ENCODE data around the gene GPC5. TPM values are rescaled to one million over a fixed set of nuclear protein-coding genes. Genes with fewer than 3 reads are reported as not detected.

GPC5 gene
- total RNA-seq, 1 donor from 2014 or later: 0.28 TPM

GRCh38 chr13:91950803-91951202 is 552.4 kb downstream of the GPC5 start:
- no peaks in the 10 kb centered on the region for H3K36me3 Mint-ChIP-seq (ENCODE audit: low read depth)
- no peak overlapping the region for H3K27ac Mint-ChIP-seq (ENCODE audit: unreplicated experiment)
- no peak for DNase-seq (ENCODE audit: low read depth, low spot score)
- peaks cover 11% of the 10 kb centered on the region for H3K27me3 Mint-ChIP-seq (ENCODE audit: low read depth)
- H3K9me3 Mint-ChIP-seq: no peaks in the 10 kb centered on the region
- no peak for TF ChIP-seq CTCF (conservative IDR thresholded peaks at IDR 0.05)
- no peak overlapping the region for H3K4me3 Mint-ChIP-seq
- no peaks in the 10 kb centered on the region for H3K4me1 Mint-ChIP-seq

- H3K27ac Mint-ChIP-seq (ENCODE audit: unreplicated experiment): no peak overlapping the region
- no peaks in the 10 kb centered on the region for H3K9me3 Mint-ChIP-seq
- no peak overlapping the region for H3K4me3 Mint-ChIP-seq
- no peaks in the 10 kb centered on the region for H3K36me3 Mint-ChIP-seq (ENCODE audit: low read depth)
- H3K4me1 Mint-ChIP-seq: no peaks in the 10 kb centered on the region
- DNase-seq (ENCODE audit: low read depth, low spot score): no peak
- no peak for TF ChIP-seq CTCF (conservative IDR thresholded peaks at IDR 0.05)
- H3K27me3 Mint-ChIP-seq (ENCODE audit: low read depth): peaks cover 2% of the 10 kb centered on the region
Observed at GRCh38 chr13:91955546-91956355, 557.3 kb downstream of the GPC5 start.

GRCh38 chr13:91960947-91961346 is 562.5 kb downstream of the GPC5 start:
- Mint-ChIP-seq H3K9me3 (peaks cover 7% of the 10 kb centered on the region), H3K4me1 (no peaks in the 10 kb centered on the region)
- no peak for DNase-seq (ENCODE audit: low read depth, low spot score)

GRCh38 chr13:91962946-91963345 is 564.5 kb downstream of the GPC5 start:
- H3K36me3 Mint-ChIP-seq (ENCODE audit: low read depth): no peaks in the 10 kb centered on the region
- TF ChIP-seq CTCF (conservative IDR thresholded peaks at IDR 0.05): no peak

More at GRCh38 chr13:91960947-91961346, 562.5 kb downstream of the GPC5 start:
- Mint-ChIP-seq H3K36me3 (ENCODE audit: low read depth) (no peaks in the 10 kb centered on the region), H3K27me3 (ENCODE audit: low read depth) (peaks cover 2% of the 10 kb centered on the region), H3K4me3 (no peak overlapping the region), H3K27ac (ENCODE audit: unreplicated experiment) (no peak overlapping the region)
- TF ChIP-seq CTCF (conservative IDR thresholded peaks at IDR 0.05): no peak

GRCh38 chr13:91965511-91965910 is 567.1 kb downstream of the GPC5 start:
- no peak for DNase-seq (ENCODE audit: low read depth, low spot score)
- Mint-ChIP-seq H3K4me3 (no peak overlapping the region), H3K27ac (ENCODE audit: unreplicated experiment) (no peak overlapping the region), H3K4me1 (no peaks in the 10 kb centered on the region), H3K36me3 (ENCODE audit: low read depth) (no peaks in the 10 kb centered on the region), H3K9me3 (peaks cover 11% of the 10 kb centered on the region), H3K27me3 (ENCODE audit: low read depth) (no peaks in the 10 kb centered on the region)
- no peak for TF ChIP-seq CTCF (conservative IDR thresholded peaks at IDR 0.05)

More at GRCh38 chr13:91962946-91963345, 564.5 kb downstream of the GPC5 start:
- DNase-seq (ENCODE audit: low read depth, low spot score): no peak
- H3K4me3 Mint-ChIP-seq: no peak overlapping the region
- no peaks in the 10 kb centered on the region for H3K4me1 Mint-ChIP-seq
- H3K27ac Mint-ChIP-seq (ENCODE audit: unreplicated experiment): no peak overlapping the region
- peaks cover 2% of the 10 kb centered on the region for H3K27me3 Mint-ChIP-seq (ENCODE audit: low read depth)
- peaks cover 7% of the 10 kb centered on the region for H3K9me3 Mint-ChIP-seq
